Measurements from ENCODE around the gene CASZ1. TPM values are rescaled to one million over a fixed set of nuclear protein-coding genes. Genes with fewer than 3 reads are reported as not detected.

CASZ1 gene
- polyA plus RNA-seq, 3 donors: 14.0 to 14.6 (median 14.1) TPM

GRCh38 chr1:10677491-10678391 is 118.7 kb downstream of the CASZ1 start:
- DNase-seq (ENCODE audit: low read depth in 3 of 3, low spot score in 2 of 3): no peak

- no peak for DNase-seq (ENCODE audit: low read depth in 3 of 3, low spot score in 2 of 3)
Observed at GRCh38 chr1:10676963-10677362, 119.5 kb downstream of the CASZ1 start.

- no peak for DNase-seq (ENCODE audit: low read depth in 3 of 3, low spot score in 2 of 3)
Observed at GRCh38 chr1:10675813-10676212, 120.6 kb downstream of the CASZ1 start.

- no peak for DNase-seq (ENCODE audit: low read depth in 3 of 3, low spot score in 2 of 3)
Observed at GRCh38 chr1:10674700-10675609, 121.5 kb downstream of the CASZ1 start.

GRCh38 chr1:10674222-10674621 is 122.2 kb downstream of the CASZ1 start:
- no peak for DNase-seq (ENCODE audit: low read depth in 3 of 3, low spot score in 2 of 3)

GRCh38 chr1:10673109-10673711 is 123.2 kb downstream of the CASZ1 start:
- DNase-seq (ENCODE audit: low read depth in 3 of 3, low spot score in 2 of 3): no peak

GRCh38 chr1:10672343-10673050 is 123.9 kb downstream of the CASZ1 start:
- no peak for DNase-seq (ENCODE audit: low read depth in 3 of 3, low spot score in 2 of 3)

- DNase-seq (ENCODE audit: low read depth in 3 of 3, low spot score in 2 of 3): no peak
Observed at GRCh38 chr1:10671622-10672342, 124.7 kb downstream of the CASZ1 start.

GRCh38 chr1:10671090-10671489 is 125.4 kb downstream of the CASZ1 start:
- no peak for DNase-seq (ENCODE audit: low read depth in 3 of 3, low spot score in 2 of 3)

GRCh38 chr1:10670190-10670589 is 126.3 kb downstream of the CASZ1 start:
- DNase-seq (ENCODE audit: low read depth in 3 of 3, low spot score in 2 of 3): no peak

GRCh38 chr1:10669570-10669969 is 126.9 kb downstream of the CASZ1 start:
- DNase-seq (ENCODE audit: low read depth in 3 of 3, low spot score in 2 of 3): no peak

GRCh38 chr1:10667861-10668761 is 128.3 kb downstream of the CASZ1 start:
- no peak for DNase-seq (ENCODE audit: low read depth in 3 of 3, low spot score in 2 of 3)

- no peak for DNase-seq (ENCODE audit: low read depth in 3 of 3, low spot score in 2 of 3)
Observed at GRCh38 chr1:10665930-10666850, 130.3 kb downstream of the CASZ1 start.

- no peak for DNase-seq (ENCODE audit: low read depth in 3 of 3, low spot score in 2 of 3)
Observed at GRCh38 chr1:10665226-10665625, 131.2 kb downstream of the CASZ1 start.

GRCh38 chr1:10664251-10664650 is 132.2 kb downstream of the CASZ1 start:
- DNase-seq (ENCODE audit: low read depth in 3 of 3, low spot score in 2 of 3): no peak

GRCh38 chr1:10663678-10664035 is 132.8 kb downstream of the CASZ1 start:
- no peak for DNase-seq (ENCODE audit: low read depth in 3 of 3, low spot score in 2 of 3)

GRCh38 chr1:10662824-10663677 is 133.4 kb downstream of the CASZ1 start:
- no peak for DNase-seq (ENCODE audit: low read depth in 3 of 3, low spot score in 2 of 3)
